NCI-H146 treated with DMSO at 0.1 percent for 48 hours (cell line): ENCODE data around the gene PSENEN.

Experiments used
- DNase-seq: peaks from one replicate; lab custom pipeline; 2025; ENCODE audit not compliant: unreplicated experiment; lab: John Stamatoyannopoulos, UW

Gene PSENEN

DNA sequence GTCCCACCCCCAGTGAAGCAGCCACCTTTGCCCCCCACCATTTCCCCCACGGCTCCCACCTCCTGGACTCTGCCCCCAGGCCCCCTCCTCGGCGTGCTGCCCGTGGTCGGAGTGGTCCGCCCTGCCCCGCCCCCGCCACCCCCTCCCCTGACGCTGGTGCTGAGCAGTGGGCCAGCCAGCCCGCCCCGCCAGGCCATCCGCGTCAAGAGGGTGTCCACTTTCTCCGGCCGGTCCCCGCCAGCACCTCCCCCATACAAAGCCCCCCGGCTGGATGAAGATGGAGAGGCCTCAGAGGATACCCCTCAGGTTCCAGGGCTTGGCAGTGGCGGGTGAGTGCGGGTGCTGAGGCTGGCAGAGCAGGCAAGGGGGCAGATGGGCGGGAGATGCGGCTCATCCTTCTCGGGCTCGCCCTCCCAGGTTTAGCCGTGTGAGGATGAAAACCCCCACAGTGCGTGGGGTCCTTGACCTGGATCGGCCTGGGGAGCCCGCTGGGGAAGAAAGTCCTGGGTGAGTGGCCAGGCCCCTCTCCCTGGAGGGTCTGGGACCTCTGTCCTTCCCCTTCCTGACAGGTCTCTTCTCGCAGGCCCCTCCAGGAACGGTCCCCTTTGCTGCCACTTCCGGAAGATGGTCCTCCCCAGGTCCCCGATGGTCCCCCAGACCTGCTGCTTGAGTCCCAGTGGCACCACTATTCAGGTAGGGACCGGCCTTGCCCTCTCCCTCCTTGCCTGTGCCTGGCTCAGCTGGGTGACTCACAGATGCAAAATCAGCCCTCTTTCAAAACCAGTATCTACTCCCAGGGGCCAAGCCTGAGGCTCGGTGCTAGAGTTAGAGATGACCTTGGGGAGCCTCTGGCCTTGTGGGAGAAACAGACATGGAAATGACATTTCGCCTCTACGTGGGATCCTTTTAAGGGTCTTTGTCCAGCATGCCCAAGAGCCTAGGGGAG is 12.0 kb upstream of the PSENEN start:
- no peak for DNase-seq

DNA sequence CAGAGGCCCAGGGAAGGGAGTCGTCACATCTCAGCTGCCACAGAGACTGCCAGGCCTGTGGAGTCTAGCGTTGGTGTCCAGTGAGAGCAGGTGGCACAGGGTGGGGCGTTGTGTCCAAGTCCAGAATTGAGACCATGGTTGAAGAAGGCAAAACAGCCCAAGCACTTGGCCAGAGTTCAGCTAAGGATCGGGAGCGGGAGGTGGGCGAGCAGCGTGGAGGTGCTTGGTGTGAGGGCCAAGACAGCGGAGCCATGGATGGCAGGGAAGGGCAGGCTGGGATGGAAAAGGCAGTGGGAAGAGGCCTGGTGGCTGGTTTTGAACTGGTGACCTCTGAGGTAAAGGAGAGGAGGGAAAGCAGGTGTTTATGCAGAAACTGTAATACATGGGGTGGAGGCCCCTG is 11.2 kb upstream of the PSENEN start:
- no peak for DNase-seq

DNA sequence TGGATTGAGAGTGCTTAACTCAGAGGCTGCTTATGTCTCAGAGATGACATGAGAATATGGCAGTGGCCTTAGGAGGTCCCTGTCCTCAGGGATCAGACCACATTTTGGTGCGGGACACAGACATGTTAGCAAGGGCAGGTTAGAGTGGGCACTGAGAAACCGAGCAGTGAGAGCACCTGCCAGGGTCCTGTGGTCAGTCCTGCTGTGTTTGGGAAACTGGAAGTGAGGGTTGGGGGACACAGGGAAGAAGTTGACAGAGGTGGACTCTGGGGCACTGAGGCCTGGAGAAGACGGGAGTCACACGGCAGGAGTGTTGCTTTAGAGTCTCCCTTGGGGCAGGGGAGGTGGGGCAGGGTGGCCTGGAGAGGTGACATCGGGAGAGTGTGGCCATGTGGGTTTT is 10.6 kb upstream of the PSENEN start:
- no peak for DNase-seq

DNA sequence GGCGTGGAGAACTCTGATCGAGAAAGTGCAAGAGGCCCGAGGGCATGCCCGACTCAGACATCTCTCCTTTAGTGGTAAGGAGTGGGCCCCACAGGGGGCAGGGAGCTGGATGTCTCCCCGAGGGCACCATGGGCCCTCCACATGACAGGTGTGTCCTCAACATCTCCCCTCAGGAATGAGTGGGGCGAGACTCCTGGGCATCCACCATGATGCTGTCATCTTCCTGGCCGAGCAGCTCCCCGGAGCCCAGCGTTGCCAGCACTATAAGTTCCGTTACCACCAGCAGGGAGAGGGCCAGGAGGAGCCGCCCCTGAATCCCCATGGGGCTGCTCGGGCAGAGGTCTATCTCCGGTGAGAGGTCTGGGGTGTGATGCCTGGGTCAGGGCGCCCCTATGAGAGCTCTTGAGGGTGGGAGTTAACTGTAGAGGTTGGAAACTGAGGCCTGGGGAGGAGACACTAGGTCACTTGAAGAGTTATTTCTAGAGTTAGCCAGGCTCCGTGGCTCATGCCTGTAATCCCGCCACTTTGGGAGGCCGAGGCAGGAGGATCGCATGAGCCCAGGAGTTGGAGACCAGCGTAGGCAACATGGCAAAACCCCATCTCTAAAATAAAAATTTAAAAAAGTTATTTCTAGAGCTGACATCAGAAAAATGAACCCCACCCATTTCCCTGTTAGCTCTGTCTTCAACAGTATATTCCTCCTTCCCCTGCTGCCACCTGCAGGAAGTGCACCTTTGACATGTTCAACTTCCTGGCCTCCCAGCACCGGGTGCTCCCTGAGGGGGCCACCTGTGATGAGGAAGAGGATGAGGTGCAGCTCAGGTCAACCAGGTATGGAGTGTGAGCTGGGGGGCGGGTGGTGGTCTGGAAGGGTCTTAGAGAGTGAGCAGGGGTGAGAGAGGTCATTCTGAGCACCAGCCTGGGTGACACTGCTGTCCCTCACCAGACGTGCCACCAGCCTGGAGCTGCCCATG is 8.3 kb upstream of the PSENEN start:
- DNase-seq = no peak

DNA sequence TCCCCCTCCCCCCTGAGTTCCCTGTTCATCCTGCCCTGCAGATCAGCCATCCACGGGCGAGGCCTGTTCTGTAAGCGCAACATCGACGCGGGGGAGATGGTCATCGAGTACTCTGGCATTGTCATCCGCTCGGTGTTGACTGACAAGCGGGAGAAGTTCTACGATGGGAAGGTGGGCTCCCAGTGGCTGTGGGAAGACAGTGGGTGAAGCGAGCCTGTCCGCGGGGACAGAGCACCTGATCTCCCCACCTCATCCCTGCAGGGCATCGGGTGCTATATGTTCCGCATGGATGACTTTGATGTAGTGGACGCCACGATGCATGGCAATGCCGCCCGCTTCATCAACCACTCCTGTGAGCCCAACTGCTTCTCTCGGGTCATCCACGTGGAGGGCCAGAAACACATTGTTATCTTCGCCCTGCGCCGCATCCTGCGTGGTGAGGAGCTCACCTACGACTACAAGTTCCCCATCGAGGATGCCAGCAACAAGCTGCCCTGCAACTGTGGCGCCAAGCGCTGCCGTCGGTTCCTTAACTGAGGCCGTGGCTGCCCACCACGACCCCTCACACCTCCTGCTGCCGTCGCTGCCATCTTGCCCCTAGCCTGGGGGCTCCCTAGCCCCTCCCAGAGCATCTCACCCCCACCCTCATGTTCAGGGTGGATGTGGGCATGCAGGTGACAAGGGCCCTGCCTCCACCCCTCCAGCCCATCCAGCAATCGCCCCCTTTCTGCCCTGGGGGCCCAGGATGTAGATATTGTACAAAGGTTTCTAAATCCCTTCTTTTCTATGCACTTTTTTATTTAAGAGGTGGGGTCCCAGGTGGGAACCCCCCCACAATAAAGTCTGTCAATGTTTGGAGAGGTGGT is 7.2 kb upstream of the PSENEN start:
- no peak for DNase-seq

DNA sequence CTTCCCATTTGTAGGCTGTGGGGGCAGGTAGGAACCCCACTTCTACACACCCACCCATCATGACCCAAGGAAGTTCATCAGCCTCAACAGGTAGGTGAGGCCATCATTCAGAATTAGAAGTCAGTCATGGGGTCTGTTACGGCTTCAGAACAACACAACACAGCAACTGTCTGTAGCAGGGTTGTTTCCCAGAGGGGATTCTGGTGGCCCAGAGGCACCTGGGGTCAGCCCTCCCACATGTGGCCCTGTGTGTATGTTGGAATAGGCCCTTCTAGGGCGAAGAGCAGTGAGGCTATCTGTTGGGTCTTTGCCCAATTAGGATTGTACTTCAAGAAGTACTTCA is 6.6 kb upstream of the PSENEN start:
- no peak for DNase-seq

GRCh38 chr19:35739275-35740107 is 6.0 kb upstream of the PSENEN start:
- no peak for DNase-seq

DNA sequence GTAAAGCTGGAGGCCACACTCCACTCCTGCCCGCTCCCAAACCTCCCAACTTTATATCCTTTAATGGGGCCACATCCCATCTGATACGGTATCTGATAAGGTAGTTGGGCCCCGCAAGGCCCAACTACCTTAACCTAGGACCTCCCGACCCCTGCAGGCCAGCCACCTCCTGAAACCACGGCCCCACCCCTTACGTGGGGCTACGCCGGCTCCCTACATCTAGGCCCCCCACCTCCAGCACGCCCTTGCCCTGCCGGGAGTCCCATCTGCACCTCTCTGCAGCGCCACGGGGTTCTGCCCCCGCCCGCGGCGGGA is 5.4 kb upstream of the PSENEN start:
- no peak for DNase-seq

GRCh38 chr19:35740423-35741202 is 4.8 kb upstream of the PSENEN start:
- DNase-seq = peak; percentile 98

DNA sequence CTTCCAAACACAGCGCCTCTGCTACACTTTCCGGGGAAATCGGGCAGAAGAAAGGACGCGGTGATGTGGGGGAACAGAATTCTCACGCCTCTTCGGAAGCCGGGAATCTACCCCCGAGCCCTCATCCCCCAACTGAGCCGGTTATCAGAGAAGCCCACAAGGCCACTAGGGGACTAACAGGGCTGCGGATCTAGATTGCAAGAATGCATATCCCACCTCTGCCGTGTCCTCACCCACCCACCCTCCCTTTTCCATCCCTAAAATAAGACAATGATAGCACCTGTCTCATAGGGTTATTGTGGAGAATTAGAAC is 4.3 kb upstream of the PSENEN start:
- no peak for DNase-seq

- DNase-seq = no peak
These were observed 3.2 kb upstream of the PSENEN start, which contains the start of gene IGFLR1 for GRCh38 chr19:35742121-35742724. Gene IGFLR1 (minus strand): TSS chr19:35742452. CDS start chr19:35741180, 1,272 bp downstream.

DNA sequence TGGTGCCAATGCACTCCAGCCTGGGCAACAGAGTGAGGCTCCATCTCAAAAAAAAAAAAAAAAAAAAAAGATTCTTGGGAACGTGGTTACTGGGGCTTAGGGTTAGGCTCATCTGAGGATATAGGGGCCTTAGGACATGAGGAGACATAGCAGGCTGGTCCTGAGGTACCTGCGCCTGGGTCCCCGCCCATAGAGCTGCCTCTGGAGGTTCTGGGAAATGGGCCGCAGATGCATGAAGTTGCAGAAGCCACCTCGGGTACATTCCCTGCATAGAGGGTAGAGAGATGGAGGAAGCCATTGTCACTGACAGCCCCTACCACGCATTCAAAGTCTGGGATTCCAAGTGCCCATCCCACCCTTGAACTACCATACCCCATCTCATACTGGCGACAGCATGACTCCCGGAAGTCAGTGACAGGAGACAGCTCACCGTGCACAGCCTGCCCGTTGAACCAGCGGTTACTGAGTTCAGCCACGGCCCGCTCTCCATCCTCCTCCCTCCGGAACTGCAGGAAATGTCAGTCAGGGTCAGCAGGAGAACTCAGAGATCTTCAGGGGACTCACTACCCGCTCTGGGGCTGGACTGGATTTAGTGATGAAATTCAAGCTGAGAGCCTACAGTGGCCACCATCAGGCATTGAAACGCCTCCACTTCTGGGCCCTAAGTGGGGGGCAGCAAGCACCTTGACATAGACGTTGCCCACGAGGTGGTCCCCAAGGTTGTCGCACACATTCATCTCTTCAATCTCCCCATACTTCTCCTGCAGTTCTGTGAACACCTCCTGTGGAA is 1.6 kb upstream of the PSENEN start:
- DNase-seq = no peak

GRCh38 chr19:35744430-35745327 is 772 bp upstream of the PSENEN start:
- peak; percentile 94 for DNase-seq

GRCh38 chr19:35746087-35746462 is 624 bp downstream of the PSENEN start:
- no peak for DNase-seq

DNA sequence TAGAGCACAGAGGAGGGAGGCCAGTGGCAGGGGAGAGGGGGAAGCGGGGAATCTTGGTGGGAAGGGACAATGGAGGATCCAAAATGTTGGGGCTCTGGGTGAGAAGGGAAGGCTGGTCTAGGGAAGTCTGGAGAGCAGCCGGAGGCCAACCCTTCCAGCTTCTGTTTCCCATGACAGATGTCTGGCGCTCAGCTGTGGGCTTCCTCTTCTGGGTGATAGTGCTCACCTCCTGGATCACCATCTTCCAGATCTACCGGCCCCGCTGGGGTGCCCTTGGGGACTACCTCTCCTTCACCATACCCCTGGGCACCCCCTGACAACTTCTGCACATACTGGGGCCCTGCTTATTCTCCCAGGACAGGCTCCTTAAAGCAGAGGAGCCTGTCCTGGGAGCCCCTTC is 1.1 kb downstream of the PSENEN start:
- no peak for DNase-seq

GRCh38 chr19:35748106-35749020 is 2.9 kb downstream of the PSENEN start, which contains the start of gene LIN37:
Gene LIN37 (plus strand): TSS chr19:35748576. CDS start chr19:35748725, 149 bp downstream.
- peak; percentile 99 for DNase-seq
